ENCODE measurements around the gene SLC5A6. TPM values are rescaled to one million over a fixed set of nuclear protein-coding genes. Genes with fewer than 3 reads are reported as not detected.

SLC5A6 gene
- total RNA-seq, 1 experiment from 2014 or later: 122 TPM

- Histone ChIP-seq H2BK12ac (ENCODE audit: insufficient read length, low read depth, low read length) (no peak overlapping the region), H4K20me1 (ENCODE audit: control insufficient read depth, insufficient read depth, insufficient read length) (no peaks in the 10 kb centered on the region), H3K27me3 (ENCODE audit: insufficient read depth, low read length) (no peaks in the 10 kb centered on the region), H3K9ac (ENCODE audit: extremely low read depth, insufficient read length, low read length) (no peak overlapping the region), H4K91ac (ENCODE audit: insufficient read length, low read depth, low read length) (no peak overlapping the region), H2BK5ac (ENCODE audit: insufficient read length, low read length) (no peak overlapping the region), H3K14ac (ENCODE audit: insufficient read depth, low read length) (no peak overlapping the region), H3K4me1 (ENCODE audit: insufficient read depth, low read length) (no peaks in the 10 kb centered on the region), H3K9me3 (ENCODE audit: control insufficient read depth, low read depth, low read length) (no peaks in the 10 kb centered on the region), H2AK5ac (ENCODE audit: insufficient read length, low read length) (no peak overlapping the region), H3K4me2 (ENCODE audit: insufficient read depth, insufficient read length, low read length) (no peak overlapping the region), H3T11ph (ENCODE audit: low read length) (no peak overlapping the region), H2BK120ac (ENCODE audit: low read depth, low read length, poor library complexity, severe bottlenecking) (no peak overlapping the region), H2AFZ (ENCODE audit: low read length) (no peak overlapping the region), H3K4ac (ENCODE audit: low read depth, low read length) (no peak overlapping the region), H3K27ac (ENCODE audit: insufficient read length, low read depth, low read length) (no peak overlapping the region), H3K23ac (ENCODE audit: insufficient read length, low read depth, low read length) (no peak overlapping the region), H3K79me1 (ENCODE audit: insufficient read depth, low read depth, low read length, poor library complexity, severe bottlenecking) (no peaks in the 10 kb centered on the region), H3K18ac (ENCODE audit: insufficient read length, low read depth, low read length) (no peak overlapping the region), H3K56ac (ENCODE audit: insufficient read length, low read depth, low read length) (no peak overlapping the region), H2BK15ac (ENCODE audit: low read depth, low read length) (no peak overlapping the region), H4K8ac (replicated peaks; ENCODE audit: insufficient read length, low read depth, low read length) (no peak overlapping the region), H3K23me2 (ENCODE audit: insufficient read length, low read depth, low read length, poor library complexity, severe bottlenecking) (no peaks in the 10 kb centered on the region), H2BK20ac (ENCODE audit: low read depth, low read length, poor library complexity, severe bottlenecking) (no peak overlapping the region), H4K5ac (ENCODE audit: insufficient read length, low read depth, low read length) (no peak overlapping the region), H3K79me2 (ENCODE audit: insufficient read depth, low read length) (no peaks in the 10 kb centered on the region)
- no peak for TF ChIP-seq CTCF (conservative IDR thresholded peaks at IDR 0.05)
- no CpG with 5 or more reads among the region's 2 CpGs for WGBS (ENCODE audit: extremely low coverage, insufficient read length, low lambda C conversion rate)
- no peak for DNase-seq
- Mint-ChIP-seq H3K4me1 (peaks cover 0 to 2% of the 10 kb centered on the region in 2 experiments; a peak in 1 of 4 replicates), H3K9me3 (peaks cover 0 to 2% of the 10 kb centered on the region in 2 experiments; a peak in 2 of 5 replicates), H3K27ac (no peak overlapping the region), H3K36me3 (ENCODE audit: insufficient read depth in 1 of 3, low read depth in 3 of 3) (no peaks in the 10 kb centered on the region), H3K27me3 (ENCODE audit: low read depth) (peaks cover 2% of the 10 kb centered on the region; the same call in 1 of the 2 replicates), H3K4me3 (no peak overlapping the region)
Measured at GRCh38 chr2:27152796-27153464, 59.1 kb downstream of the SLC5A6 start.
